ENCODE measurements around the gene ALK. TPM values are rescaled to one million over a fixed set of nuclear protein-coding genes. Genes with fewer than 3 reads are reported as not detected.

The ALK gene
- polyA plus RNA-seq, 1 of the 3 experiments (the other 2 are of a cell fraction), result 0.30 TPM

DNA sequence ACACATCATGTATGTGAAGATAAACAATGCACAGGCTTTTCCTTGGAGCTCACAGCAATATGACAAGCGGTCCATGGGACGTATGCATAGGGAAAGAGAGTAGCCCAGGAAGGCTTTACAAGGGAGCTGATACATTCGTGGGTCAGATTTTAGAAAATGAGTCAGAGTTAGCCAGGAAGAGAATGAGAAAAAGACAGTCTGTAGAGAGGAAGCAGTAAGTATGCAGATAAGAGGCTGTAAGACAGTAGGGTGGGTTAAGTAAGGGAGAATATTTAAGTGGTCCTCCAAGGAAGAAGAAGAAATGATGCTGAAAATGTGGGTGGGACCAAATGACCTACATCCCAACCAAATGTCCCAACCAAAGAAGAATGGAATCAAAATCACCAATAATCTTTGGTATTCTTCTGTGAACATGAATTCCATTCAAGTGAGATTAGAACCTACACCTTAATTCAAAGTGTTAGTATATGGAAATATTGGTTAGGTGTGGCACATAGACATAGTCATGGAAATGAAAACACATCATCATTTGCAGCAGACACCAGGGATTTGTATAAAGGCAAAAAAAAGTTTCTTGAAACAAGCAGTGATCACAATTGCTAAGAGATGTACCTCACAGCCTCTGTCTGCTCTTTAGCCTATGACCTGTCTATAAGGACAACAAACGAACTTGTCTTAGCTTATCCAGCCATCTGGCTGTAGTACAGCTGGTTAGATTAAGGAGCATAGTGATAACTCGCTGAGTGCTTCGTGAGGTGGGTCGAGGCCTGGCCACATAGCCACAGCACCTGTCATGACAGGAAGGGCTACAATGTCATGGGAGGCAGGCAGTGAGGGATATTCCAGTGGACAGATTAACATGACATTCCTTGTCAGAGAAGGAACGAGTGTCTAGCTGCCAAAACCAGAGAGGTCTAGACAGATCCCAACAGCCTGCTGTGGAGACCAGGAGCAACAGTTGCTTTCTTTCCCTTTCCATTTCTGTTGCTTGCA, 133.6 kb downstream of the ALK start:
- Histone ChIP-seq H3K4me2 (no peak overlapping the region), H3K79me2 (ENCODE audit: insufficient read depth) (no peaks in the 10 kb centered on the region), H3K9me2 (no peaks in the 10 kb centered on the region), H3K4me3 (ENCODE audit: low read depth in 2 of 2, low read length in 1 of 2) (no peak overlapping the region), H3K4me1 (ENCODE audit: control insufficient read depth in 1 of 2, insufficient read depth in 2 of 2, low read depth in 1 of 2, low read length in 1 of 2) (peaks cover 0 to 18% of the 10 kb centered on the region in 2 experiments; a peak in 1 of 4 replicates), H3F3A (replicated peaks; ENCODE audit: insufficient read depth) (no peaks in the 10 kb centered on the region), H3K27me3 (ENCODE audit: insufficient read depth) (no peaks in the 10 kb centered on the region), H3K9ac (no peak overlapping the region), H3K27ac (ENCODE audit: low read depth in 2 of 2, low read length in 1 of 2) (peak overlapping the region in 1 of 2 experiments; percentile 14; a peak in 1 of 4 replicates), H2AFZ (ENCODE audit: low read depth) (no peak overlapping the region), H4K20me1 (ENCODE audit: insufficient read depth) (no peaks in the 10 kb centered on the region), H3K9me3 (no peaks in the 10 kb centered on the region), H3K36me3 (replicated peaks in 1 of 2; ENCODE audit: control insufficient read depth in 1 of 2, insufficient read depth in 2 of 2, low read length in 1 of 2) (no peaks in the 10 kb centered on the region)
- CTCF ChIA-PET, result interaction anchor here (1.3 kb wide), 1 partner anchor 18 kb away, joined by 3 read pairs; no protein-coding TSS in a partner anchor
- no peak for TF ChIP-seq SIN3A (IDR thresholded peaks at IDR 0.05; ENCODE audit: borderline replicate concordance, low read depth, low read length)
- POLR2A ChIA-PET, result no interaction called here
- DNase-seq, result no peak
- 49% methylated on average over 8 of the region's 8 CpGs for WGBS (ENCODE audit: low lambda C conversion rate)

GRCh38 chr2:29786361-29786760, 135.0 kb downstream of the ALK start:
- Histone ChIP-seq H3K4me2 (no peak overlapping the region), H3K27ac (ENCODE audit: low read depth in 2 of 2, low read length in 1 of 2) (no peak overlapping the region), H3K27me3 (ENCODE audit: insufficient read depth) (no peaks in the 10 kb centered on the region), H3K4me1 (ENCODE audit: control insufficient read depth in 1 of 2, insufficient read depth in 2 of 2, low read depth in 1 of 2, low read length in 1 of 2) (peaks cover 0 to 30% of the 10 kb centered on the region in 2 experiments; a peak in 1 of 4 replicates), H3F3A (replicated peaks; ENCODE audit: insufficient read depth) (no peaks in the 10 kb centered on the region), H2AFZ (ENCODE audit: low read depth) (no peak overlapping the region), H3K9ac (no peak overlapping the region), H3K36me3 (replicated peaks in 1 of 2; ENCODE audit: control insufficient read depth in 1 of 2, insufficient read depth in 2 of 2, low read length in 1 of 2) (no peaks in the 10 kb centered on the region), H3K9me2 (no peaks in the 10 kb centered on the region), H3K9me3 (no peaks in the 10 kb centered on the region), H3K4me3 (ENCODE audit: low read depth in 2 of 2, low read length in 1 of 2) (no peak overlapping the region), H4K20me1 (ENCODE audit: insufficient read depth) (no peaks in the 10 kb centered on the region), H3K79me2 (ENCODE audit: insufficient read depth) (no peaks in the 10 kb centered on the region)
- WGBS (ENCODE audit: low lambda C conversion rate), result 52% methylated on average over 5 of the region's 5 CpGs
- no peak for DNase-seq
- TF ChIP-seq YY1 (IDR thresholded peaks at IDR 0.05; ENCODE audit: low read depth), result no peak
- TF ChIP-seq RXRA (IDR thresholded peaks at IDR 0.05; ENCODE audit: borderline replicate concordance, low read depth), result no peak
- no peak for TF ChIP-seq RAD21 (IDR thresholded peaks at IDR 0.05; ENCODE audit: low read length)
- TF ChIP-seq JUND (IDR thresholded peaks at IDR 0.05), result no peak
- TF ChIP-seq, protein P1, sequence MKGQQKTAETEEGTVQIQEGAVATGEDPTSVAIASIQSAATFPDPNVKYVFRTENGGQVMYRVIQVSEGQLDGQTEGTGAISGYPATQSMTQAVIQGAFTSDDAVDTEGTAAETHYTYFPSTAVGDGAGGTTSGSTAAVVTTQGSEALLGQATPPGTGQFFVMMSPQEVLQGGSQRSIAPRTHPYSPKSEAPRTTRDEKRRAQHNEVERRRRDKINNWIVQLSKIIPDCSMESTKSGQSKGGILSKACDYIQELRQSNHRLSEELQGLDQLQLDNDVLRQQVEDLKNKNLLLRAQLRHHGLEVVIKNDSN (IDR thresholded peaks at IDR 0.05; ENCODE audit: borderline replicate concordance, low read depth), result no peak
- no peak for TF ChIP-seq NFIC (IDR thresholded peaks at IDR 0.05; ENCODE audit: borderline replicate concordance)
- no peak for TF ChIP-seq EP300 (IDR thresholded peaks at IDR 0.05; ENCODE audit: borderline replicate concordance in 1 of 2, low read depth in 1 of 2, low read length in 1 of 2)
- TF ChIP-seq EZH2phosphoT487 (IDR thresholded peaks at IDR 0.05; ENCODE audit: borderline replicate concordance, low read depth), result no peak
- TF ChIP-seq RCOR1 (IDR thresholded peaks at IDR 0.05; ENCODE audit: low read length), result no peak
- TF ChIP-seq NRF1 (IDR thresholded peaks at IDR 0.05; ENCODE audit: low read depth, low read length), result no peak
- TF ChIP-seq, protein P2, sequence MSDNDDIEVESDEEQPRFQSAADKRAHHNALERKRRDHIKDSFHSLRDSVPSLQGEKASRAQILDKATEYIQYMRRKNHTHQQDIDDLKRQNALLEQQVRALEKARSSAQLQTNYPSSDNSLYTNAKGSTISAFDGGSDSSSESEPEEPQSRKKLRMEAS (IDR thresholded peaks at IDR 0.05; ENCODE audit: low read depth), result no peak
- no peak for TF ChIP-seq FOXJ3 (CRISPR knock-in tag; IDR thresholded peaks at IDR 0.05)
- TF ChIP-seq, protein P3, sequence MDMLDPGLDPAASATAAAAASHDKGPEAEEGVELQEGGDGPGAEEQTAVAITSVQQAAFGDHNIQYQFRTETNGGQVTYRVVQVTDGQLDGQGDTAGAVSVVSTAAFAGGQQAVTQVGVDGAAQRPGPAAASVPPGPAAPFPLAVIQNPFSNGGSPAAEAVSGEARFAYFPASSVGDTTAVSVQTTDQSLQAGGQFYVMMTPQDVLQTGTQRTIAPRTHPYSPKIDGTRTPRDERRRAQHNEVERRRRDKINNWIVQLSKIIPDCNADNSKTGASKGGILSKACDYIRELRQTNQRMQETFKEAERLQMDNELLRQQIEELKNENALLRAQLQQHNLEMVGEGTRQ (IDR thresholded peaks at IDR 0.05; ENCODE audit: borderline replicate concordance, low read depth, low read length), result no peak
- no peak for TF ChIP-seq GATA2 (CRISPR knock-in tag; IDR thresholded peaks at IDR 0.05)
- no peak for TF ChIP-seq SMC3 (IDR thresholded peaks at IDR 0.05; ENCODE audit: low read depth, low read length)
- no peak for TF ChIP-seq POLR2AphosphoS5 (IDR thresholded peaks at IDR 0.05; ENCODE audit: low read depth, low read length)
- TF ChIP-seq, protein P4, sequence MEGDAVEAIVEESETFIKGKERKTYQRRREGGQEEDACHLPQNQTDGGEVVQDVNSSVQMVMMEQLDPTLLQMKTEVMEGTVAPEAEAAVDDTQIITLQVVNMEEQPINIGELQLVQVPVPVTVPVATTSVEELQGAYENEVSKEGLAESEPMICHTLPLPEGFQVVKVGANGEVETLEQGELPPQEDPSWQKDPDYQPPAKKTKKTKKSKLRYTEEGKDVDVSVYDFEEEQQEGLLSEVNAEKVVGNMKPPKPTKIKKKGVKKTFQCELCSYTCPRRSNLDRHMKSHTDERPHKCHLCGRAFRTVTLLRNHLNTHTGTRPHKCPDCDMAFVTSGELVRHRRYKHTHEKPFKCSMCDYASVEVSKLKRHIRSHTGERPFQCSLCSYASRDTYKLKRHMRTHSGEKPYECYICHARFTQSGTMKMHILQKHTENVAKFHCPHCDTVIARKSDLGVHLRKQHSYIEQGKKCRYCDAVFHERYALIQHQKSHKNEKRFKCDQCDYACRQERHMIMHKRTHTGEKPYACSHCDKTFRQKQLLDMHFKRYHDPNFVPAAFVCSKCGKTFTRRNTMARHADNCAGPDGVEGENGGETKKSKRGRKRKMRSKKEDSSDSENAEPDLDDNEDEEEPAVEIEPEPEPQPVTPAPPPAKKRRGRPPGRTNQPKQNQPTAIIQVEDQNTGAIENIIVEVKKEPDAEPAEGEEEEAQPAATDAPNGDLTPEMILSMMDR (IDR thresholded peaks at IDR 0.05), result no peak
- no peak for TF ChIP-seq TCF12 (IDR thresholded peaks at IDR 0.05)
- TF ChIP-seq FOXM1 (IDR thresholded peaks at IDR 0.05; ENCODE audit: low read depth), result no peak
- ChIA-PET POLR2A (no interaction called here), CTCF (no interaction called here)
